Measurements from ENCODE around the gene TDRD3.

- TF ChIP-seq POLR2AphosphoS5 (IDR thresholded peaks at IDR 0.05; ENCODE audit: low read depth) (no peak), CTCF (conservative IDR thresholded peaks at IDR 0.05; ENCODE audit: low read depth in 2 of 2) (no peak), STAT1 (IDR thresholded peaks at IDR 0.05; ENCODE audit: unreplicated experiment) (no peak), ZNF462 (CRISPR knock-in tag; IDR thresholded peaks at IDR 0.05) (no peak), ZNF331 (CRISPR knock-in tag; IDR thresholded peaks at IDR 0.05; ENCODE audit: low read depth) (no peak)
Observed at GRCh38 chr13:60433505-60433904, 36.5 kb downstream of the TDRD3 start.

Measured in GM23338 (cell line).